TTC549 (cell line): ENCODE results near the gene NOS3.

Experiments
- FAIRE-seq: peaks from 2 replicates; lab custom pipeline; 2012; peaks lifted over from hg19 to GRCh38; lab: Jason Lieb, UNC

Gene NOS3

DNA sequence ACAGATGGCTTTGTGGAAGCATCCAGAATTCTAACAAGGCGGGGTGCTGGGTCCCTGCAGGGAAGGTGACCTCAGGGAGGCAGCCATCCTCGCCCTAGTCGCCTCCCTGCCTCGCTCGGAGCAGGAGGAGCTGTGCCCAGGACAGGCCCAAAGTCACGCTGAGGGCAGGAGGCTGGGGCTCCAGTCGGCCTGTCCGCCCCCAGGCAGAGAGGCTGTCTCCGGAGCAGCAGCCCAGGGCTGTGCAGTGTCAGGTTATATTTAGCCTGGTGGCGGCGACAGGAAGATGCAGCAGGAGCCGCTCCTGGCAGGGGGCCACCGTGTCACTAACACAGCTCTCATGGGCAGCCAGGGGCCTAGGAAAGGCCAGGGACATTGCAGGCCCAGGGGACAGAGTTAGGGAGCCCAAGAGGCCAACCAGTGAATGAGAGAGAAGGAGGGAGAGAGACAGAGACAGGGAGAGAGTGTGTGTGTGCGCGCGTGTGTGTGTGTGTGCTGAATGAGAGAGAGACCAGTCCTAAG is 26.2 kb upstream of the NOS3 start:
- FAIRE-seq, result no peak

DNA sequence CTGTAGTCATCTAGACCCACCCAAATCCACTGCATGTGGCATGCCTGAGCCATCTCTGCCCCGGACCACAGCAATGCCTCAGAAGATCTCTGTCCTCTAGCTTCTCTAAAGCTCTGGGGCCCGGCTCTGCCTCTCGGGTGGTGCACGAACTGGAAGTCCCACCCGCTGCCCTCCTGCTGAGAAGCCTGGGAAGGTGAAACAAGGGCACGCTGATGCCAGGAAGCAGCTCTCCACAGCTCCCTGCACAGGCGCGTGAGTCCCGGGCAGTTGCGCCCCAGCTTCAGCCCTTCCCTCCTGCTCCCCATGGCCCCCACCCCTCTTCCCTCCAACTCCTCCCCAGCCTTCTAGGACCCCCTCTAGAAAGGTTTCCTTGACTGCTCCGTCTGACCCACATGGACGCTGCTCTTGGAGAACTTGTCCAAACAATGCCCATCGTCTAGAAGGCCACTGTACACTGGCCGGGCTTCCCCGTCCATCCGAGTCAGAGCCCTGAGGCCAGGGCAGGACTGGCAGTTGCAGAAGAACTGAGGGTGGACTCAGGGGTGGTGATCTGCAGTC is 25.5 kb upstream of the NOS3 start:
- no peak for FAIRE-seq

DNA sequence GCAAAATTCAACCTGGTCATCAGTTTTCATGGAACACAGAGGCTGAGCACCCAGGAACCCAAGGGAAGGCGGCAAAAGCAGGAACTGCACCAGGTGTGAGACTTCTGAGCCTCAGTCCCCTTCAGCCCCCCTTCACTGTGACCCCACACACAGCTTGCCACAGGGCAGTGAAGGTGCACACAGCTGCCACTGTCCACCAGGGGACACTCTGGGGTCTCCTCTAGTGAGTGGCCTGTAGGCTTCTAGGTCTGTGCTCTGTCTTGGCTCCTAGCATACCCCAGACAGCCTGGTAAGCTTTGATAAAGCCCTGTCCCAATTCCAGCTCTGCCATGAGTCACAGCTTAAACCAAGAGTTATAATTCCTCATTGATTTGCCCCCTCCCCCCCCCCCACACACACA is 24.8 kb upstream of the NOS3 start:
- FAIRE-seq, result no peak

DNA sequence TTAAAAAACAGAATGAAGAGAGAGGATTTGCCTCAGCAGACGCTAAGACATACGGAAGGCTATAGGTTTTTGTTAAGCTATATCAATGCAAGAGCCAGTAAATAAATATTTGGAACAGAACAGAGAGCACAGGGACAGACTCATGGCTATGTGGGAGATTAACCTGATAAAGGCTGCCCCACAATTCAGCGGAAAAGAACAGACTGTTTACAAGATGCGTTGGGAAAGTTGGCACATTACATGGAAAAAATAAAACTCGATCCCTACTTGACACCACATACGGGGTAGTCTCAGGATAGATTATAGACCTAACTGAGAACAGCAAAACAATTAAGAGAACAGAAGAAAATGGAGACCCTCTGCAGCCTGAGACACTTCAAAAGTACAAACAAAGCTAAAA is 23.5 kb upstream of the NOS3 start:
- FAIRE-seq, result no peak

DNA sequence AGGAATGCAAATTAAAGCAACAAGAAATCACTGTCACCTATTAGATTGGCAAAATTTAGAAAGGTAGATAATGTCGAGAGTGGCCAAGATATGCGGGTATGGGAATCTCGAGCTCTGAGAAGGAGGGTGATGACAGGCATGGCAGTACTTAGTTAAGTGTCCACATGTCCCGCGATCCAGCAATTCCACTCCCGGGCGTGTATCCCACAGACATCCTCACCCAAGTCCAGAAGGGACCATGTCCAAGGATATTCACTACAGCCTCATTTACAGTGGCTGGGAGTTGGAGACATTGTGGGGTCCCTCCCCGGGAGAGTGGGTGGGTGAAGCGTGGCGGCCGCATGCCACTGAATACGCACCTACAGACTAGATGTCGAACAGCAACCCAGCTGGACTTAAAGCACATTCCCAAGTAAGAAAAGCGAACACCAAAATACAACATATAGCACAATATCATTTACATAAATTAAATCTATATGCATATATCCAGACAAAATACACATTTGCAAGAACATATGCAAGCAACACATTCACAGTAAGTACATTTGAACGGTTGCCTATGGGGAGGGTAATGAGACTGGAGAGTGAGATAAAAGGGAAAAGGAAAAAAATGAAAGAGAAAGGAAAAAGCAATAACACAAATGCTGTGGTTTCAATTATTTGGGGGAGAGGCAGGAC is 22.6 kb upstream of the NOS3 start:
- no peak for FAIRE-seq

DNA sequence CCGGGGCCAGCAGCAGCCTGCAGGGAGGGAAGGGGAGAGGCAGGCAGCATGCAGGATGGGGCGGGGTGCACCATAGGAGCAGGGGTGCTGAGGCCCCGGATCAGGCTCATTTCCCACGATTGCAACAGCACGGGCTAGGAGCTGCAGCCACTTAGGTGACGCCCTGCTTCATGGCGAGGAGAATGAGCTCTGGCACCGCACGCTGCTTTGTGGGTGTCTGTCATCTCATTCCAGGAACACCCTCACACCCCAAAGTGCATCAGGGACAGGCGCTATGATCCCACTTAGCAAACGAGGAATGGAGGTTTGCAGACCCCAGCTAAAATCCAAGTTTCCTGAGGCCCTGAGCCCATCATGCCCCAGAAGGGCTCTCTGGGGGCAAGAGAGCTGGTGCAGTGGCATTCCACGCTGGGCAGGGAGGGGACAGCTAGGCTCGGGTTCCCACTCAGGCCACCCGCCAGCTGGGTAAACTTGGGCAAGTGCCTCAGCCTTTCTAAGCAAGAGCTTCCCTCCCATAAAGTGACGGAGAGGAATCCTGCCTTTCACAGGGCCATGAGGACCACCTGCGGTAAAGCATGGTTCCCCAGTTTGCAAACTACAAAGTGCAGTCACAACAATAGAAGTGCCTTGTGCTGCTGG is 22.0 kb upstream of the NOS3 start:
- FAIRE-seq, result no peak

DNA sequence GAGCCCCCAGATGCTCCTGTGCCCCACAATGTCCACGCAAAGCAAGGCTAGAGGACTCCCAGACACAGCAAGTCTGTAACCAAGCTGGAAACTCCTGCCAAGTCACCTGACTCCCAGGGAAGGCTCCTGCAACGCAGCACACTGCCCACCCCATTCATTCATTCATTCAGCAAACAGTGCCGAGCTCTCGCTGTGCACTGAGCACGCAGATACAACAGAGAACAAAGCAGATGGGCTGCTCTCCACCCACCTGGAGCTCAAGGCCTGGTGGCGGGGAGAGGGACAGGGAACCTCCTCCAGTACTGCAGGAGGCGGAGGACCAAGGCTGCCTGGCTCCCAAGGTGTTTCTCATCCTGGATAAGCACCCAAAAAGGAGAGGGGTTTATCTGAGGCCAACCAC is 21.3 kb upstream of the NOS3 start:
- no peak for FAIRE-seq

DNA sequence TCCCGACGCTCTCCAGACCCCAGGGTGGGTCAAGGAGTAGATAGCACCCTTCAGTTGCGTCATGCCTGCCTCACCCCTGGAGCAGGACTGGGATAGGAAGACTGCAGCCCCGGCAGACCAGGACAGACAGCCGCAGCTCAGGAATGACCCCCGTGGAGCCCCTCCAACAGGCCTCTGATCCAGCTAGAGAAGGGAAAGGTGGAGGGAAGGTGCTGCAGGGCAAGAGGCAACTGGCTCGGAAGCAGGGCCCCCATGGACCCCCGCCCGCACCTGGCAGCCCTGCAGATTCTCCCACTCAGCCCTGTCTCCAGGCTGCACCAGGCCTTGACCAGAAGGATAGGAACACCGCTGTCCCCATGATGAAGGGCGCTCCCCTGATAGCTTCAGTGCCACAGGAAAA is 20.4 kb upstream of the NOS3 start:
- no peak for FAIRE-seq

DNA sequence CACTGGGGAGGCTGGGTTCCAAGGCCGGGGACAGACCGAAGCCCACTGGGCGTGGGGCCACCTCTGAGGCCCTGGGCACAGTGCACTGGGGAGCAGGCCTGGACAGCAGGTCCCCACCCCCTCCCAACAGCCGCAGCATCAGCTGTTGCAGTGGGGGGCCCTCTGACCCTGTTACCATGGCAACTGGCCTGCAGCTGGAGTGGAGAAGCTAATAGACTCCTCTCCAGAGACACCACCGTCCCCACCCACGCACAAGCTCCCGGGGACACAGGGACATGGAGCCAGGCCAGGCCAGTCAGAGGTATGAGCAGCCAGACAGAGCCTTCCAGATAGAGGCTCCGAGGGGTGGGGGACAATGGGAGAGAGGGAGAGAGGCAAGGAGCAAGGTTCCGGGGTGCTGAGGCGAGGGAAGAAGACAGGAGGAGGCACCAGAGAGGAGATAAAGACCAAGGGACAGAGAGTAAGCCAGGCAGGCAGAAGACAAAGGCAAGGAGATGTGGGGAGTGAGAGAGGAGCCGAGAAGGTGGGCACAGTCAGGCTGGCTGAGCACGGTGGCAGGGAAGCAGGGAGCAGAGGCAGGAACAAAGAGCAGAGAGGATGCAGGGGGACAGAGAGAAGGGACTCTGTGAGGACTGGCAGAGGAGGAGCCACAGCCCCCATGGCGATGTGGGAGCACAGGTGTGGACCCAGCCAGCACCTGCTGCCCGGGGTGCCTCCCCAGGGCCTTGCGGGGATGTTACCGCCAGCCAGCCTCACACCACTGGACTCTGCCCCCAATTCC is 19.4 kb upstream of the NOS3 start:
- no peak for FAIRE-seq

DNA sequence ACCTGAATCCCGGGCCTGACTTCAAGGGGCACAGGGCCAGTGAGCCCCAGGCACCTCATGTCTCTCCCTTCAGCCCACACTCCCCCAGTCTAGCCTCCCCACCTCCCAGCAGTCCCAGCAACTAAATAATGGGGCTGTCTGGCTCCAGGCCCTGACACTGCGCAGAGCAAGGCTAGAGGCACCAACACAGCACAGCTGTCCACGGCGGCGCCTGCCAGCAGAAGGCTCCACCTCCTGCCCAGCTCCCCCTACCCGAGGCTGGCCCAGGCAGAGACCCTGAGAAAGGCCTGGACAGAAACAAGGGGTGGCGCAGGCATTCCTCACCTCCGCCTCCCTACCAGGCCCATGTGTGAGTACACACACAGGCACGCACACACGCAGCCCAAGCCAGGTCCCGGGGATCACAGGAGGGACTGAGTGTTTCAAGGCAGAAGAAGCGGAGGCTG is 18.8 kb upstream of the NOS3 start:
- no peak for FAIRE-seq

DNA sequence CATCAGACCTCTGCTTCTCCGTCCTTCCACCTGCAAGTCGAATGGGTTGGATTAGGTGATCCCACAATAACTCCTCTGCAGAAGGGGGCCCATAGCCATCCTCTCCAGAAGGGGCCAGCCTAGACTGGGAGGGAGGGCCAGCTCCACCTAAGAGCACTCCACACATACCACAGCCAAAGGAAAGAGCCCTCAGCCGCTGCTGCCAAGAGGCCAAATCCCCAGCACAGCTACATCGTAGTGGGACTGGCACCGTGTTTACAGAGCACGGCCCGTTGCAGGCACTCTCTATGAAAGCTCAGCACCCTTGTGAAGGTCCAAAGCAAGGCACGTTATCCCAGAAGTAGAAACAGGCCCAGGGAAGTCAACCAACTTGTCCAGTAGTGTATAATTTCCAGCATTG is 18.1 kb upstream of the NOS3 start:
- no peak for FAIRE-seq

DNA sequence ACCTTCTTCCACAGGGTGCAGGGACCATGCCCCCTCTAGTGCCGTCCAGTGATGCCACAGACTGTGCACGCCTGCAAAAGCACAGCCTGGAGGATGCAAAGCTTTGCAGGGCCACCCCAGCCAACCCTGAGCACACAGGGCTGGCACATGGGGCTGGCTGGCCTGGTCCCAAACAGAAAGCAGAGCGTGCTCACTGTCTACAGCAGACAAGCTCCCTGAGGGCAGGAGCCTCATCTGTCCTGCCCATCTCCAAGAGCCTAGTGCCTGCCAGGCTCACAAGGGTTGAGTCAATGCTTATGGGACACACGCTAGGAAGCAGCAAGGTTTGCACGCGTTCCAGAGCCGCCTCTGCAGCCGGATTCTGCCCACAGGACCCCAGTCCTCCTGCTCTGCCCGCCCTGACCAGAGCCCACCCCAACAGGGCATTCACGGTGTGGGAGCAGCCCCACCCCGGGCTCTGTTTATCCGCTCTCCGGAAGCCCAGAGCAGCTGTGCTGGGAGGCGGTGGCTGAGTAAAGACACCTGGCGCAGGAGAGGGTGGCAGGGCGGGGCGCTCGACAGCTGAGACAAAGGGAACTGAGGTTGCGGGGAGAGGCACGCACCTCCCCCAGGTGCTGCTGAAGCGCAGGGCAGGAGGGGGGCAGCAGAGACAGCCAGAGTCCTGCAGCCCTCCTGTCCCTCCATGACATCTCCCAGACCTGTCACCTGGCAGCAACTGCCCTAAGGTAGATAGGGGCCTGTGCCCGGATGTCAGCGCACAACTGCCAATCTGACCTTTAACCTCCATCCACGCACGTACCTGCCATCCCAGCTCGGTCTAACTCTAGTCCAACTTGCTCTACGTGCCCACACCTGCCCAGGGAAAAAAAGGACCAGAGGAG is 17.0 kb upstream of the NOS3 start:
- FAIRE-seq, result no peak

DNA sequence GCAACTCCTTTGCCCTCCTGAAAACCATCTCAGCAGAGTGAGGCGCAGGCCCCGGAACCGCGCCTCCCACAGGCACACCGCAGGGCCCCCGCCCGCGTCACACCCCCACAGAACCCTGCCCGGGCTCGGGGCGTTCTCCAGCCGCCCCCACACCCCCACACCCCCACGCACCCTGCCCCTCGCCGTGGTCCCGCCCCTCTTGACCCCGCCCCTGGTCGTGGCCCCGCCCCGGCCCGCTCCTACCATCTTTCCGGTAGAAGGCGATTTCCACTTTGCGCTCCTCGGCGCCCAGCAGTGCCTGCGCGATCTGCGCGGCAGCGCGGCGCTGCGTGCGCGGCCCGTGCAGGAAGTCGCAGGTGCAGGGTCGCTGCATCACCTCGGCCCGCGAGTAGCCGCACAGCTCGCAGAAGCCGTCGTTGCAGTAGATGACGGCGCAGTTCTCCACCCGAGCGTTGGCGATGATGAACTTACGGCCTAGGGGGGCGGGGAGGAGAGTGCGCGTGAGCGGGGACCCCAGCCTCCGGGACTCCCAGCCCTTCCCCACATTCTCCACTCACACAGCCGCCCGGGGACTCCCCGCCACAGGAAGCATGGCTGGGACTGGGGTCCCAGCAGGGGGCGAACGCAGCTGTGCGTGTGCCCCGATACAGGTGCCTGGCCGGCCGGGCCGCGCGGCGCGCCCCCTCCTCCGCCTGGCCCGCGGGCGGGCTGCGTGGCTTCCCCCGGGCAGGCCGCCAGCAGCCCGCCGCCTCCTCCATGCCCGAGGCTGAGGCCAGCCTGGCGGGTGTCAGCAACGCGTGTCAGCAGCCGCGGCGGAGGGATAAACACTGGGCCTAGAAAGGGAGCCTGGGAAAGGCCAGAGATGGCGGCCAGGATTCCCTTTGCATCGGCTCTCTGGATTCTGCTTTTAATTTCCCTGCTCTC is 16.1 kb upstream of the NOS3 start:
- FAIRE-seq, result no peak

DNA sequence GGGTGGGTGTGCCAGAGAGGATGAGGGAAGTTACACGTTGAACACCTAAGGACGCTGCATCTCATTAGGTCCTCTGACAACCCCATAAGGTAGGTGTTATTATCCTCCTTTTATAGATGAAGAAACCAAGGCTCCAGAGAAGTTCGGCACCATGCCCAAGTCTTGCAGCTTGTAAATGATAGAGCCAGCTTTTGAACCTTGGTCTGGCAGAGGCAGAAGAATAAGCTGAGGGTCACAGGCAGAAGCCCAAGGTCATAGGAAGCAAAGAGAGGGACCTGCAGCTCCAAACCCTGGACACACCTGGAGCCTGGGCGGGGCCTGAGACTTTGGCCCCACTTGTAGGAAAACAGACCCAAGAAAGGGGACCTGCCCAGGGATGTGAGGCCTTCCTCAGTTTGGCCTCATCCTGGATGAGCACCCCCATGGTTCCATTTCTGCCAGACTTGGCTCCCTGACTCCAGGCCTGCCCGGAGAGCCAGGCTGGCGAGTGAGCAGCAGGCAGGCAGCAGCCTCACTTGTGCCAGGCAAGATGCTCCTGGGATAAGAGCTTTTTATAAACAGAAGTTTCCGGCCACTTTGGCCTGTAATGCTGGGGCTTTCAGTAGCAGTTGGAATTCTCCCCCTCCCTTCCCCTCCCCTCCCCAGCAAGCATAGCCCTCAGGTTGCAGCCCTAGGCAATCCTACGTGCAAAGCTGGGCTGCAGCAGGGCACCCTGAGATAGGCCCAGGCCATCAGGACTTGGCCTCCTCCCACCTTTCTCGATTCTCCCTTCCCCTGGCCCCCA is 15.1 kb upstream of the NOS3 start:
- no peak for FAIRE-seq

DNA sequence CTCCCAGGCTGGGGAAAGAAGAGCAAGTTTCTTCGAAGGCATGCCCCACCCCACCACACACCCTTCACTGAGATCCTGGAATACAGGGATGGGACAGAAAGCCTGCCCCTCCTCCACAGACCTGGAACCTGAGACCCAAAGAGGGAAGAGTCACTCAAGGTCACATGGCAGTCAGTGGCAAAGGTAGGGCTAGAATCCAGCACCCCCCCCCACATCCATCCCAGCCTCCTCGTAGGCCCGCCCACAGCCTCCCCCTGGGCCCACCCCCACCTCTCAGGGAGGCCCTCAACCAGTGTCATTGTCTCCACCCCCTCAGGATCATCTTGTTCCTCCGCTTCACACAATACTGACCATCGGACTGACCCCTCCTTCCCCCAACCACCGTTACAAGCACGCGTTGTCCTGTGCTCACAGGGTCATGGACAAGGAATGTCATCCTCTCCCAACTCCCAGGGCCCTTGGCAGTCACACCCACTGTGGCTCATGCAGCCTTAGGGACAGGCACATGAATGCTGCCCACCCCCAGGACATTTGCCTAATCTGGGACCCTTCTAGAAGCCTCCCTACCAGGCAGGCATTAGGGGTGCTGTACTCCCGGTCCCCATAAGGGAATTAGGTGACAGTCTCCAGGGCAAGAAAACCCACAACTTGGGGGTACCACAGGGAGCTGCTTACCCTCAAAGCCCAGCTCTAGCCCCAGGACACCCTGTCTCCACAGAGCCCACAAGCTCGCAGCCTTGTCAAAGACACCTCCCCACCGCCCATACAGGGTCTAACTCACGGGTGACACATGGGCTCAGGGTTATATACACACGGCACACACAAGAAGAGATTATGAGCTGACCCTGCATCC is 14.1 kb upstream of the NOS3 start:
- FAIRE-seq, result no peak

DNA sequence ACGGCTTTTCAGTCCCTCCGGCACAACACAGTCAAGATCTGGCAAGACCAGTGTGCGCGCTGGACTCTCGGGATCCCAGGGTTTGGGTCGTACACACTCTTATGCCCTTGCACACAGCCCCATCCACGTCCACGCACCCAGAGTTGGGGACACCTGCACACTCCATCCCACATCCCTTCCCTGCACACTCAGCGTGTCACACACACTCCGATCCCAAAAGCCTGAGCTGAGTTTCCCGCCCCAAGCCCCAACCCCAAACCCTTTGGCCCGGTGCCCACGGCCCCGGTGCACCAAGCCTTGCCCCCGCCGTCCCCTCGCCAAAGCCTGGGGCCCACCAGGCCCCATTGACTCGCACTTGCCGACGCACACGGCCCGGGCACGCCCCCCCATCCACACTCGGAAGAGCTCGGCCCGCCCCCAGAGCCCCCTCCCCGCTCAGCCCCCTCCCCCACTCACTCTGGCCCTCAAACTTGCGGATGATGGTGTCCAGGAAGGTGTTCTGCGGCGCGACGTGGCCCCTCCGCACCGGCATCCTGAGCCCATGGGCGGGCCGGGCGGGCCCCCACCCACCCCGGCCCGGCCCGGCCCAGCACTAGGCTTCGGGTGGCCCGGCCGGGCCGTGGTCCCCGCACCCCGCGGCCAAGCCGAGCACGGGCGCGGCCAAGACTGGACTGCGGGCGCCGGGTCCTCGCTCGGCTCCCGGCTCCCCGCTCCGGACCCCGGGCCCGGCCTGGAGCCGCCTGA is 13.3 kb upstream of the NOS3 start:
- no peak for FAIRE-seq

DNA sequence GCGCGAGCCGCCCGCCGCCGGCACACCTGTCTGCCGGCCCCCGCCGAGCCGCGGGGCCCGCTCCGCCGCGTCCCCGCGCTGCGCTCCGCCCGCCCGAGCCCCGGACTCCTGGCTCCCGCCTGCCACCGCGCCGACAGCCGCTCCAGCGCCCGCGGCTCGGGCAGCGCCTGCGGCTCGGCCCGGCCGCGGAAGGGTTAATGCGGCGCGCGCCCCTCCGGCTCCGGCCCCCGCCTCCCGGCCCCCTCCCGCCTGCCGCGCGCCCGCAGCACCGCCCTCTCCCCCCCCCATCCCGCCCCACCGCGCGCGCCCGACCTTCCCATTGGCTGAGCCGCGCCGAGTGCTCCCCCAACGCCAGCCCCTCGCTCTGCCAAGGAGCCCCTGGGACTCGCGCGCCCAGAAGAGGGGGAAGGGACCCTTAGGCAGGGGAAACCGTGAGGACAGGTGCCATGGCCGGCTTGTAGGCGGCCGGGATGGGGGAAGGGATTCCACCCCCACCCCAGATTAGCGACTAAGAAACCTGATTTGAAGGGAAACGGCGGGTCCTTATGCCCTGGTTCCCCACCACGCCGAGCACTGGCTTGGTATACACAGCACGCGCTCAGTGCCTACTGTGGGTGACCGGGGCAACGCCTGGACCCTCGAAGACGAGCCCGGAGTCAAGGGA is 12.6 kb upstream of the NOS3 start, which contains the start of gene KCNH2:
Gene KCNH2, minus strand, starts transcription at position 196 of the 664 bp plus-strand sequence. CDS start 408 bp downstream, outside the sequence.
- no peak for FAIRE-seq
